GM12878 (cell line): Measurements from ENCODE around the gene ADAT3. TPM values are rescaled to one million over a fixed set of nuclear protein-coding genes. Genes with fewer than 3 reads are reported as not detected.

Experiments
- ATAC-seq: fragments of 200-7000 bp; cut with Tn5 transposase; 3 replicates; pipeline ENCODE4 v1.9.1; 2020; ENCODE audit warnings: mild to moderate bottlenecking, moderate library complexity
- BruUV-seq: library from RNA; stranded (reverse); fragments of 400-500 nt; replicated peaks from 2 replicates; lab custom pipeline; 2021; lab: Mats Ljungman, UMichigan
- CTCF ChIA-PET: fragments of 300-600 bp; sonication (Branson Sonifier 250); formaldehyde crosslinking; extraction: SDS; loops from one replicate; lab custom pipeline; 2021; ENCODE audit warnings: inconsistent platforms; lab: Yijun Ruan, JAX
- POLR2A ChIA-PET: fragments of 350-600 bp; formaldehyde crosslinking; extraction: SDS; loops from one replicate; lab custom pipeline; 2021; ENCODE audit warnings: inconsistent platforms; lab: Charles Lee
- RAD21 ChIA-PET: fragments of 300-600 bp; sonication (Branson Sonifier 250); formaldehyde crosslinking; loops from one replicate; lab custom pipeline; 2023; ENCODE audit warnings: antibody characterized with exemption; ENCODE audit not compliant: unreplicated experiment; lab: Charles Lee
- SMC1A ChIA-PET: fragments of 300-600 bp; sonication (Branson Sonifier 250); formaldehyde crosslinking; loops from one replicate; lab custom pipeline; 2023; ENCODE audit not compliant: unreplicated experiment, uncharacterized antibody; lab: Charles Lee
- DNase-seq: peaks from one replicate; pipeline ENCODE4 v3.0.0-alpha.2; 2011; ENCODE audit warnings: low read depth, low spot score
- FAIRE-seq: peaks from 3 replicates; lab custom pipeline; 2011; peaks lifted over from hg19 to GRCh38; lab: Jason Lieb, UNC
- H2AFZ ChIP-seq: 2 replicates; pipeline ENCODE4 v1.6.0; 2011; ENCODE audit warnings: low read depth, low read length, control low read depth; ENCODE audit not compliant: control insufficient read depth
- H3K27ac ChIP-seq: 2 replicates; pipeline ENCODE4 v1.5.1; 2011; ENCODE audit warnings: control low read depth; ENCODE audit not compliant: control insufficient read depth, insufficient read depth
- H3K27me3 ChIP-seq, 2 experiments: replicated peaks in 1 of 2; 2 replicates each; pipeline versions ENCODE4 v1.6.0 to v1.6.1; 2011; ENCODE audit warnings: low read length in 1 of 2; ENCODE audit not compliant: control insufficient read depth in 2 of 2, insufficient read depth in 2 of 2
- H3K36me3 ChIP-seq, 2 experiments: 2 replicates each; pipeline ENCODE4 v1.5.1; 2011; ENCODE audit warnings: low read length in 1 of 2; ENCODE audit not compliant: control insufficient read depth in 2 of 2, insufficient read depth in 2 of 2
- H3K4me1 ChIP-seq: 2 replicates; pipeline ENCODE4 v1.6.1; 2011; ENCODE audit warnings: mild to moderate bottlenecking, low read length, moderate library complexity, mixed read lengths; ENCODE audit not compliant: control insufficient read depth, insufficient read depth
- H3K4me2 ChIP-seq: 2 replicates; pipeline ENCODE4 v1.6.0; 2011; ENCODE audit warnings: control low read depth; ENCODE audit not compliant: control insufficient read depth, insufficient read depth
- H3K4me3 ChIP-seq: fragments of 200-600 bp; sonication (generic); 2 replicates; pipeline ENCODE4 v1.5.1; 2016
- H3K79me2 ChIP-seq: 2 replicates; pipeline ENCODE4 v1.6.0; 2011; ENCODE audit warnings: low read length; ENCODE audit not compliant: control insufficient read depth, insufficient read depth
- H3K9ac ChIP-seq: 2 replicates; pipeline ENCODE4 v1.8.0; 2011; ENCODE audit warnings: low read length, control low read depth, mixed read lengths; ENCODE audit not compliant: control insufficient read depth, insufficient read depth
- H3K9me3 ChIP-seq: replicated peaks from 3 replicates; pipeline ENCODE4 v1.5.1; 2011; ENCODE audit warnings: mild to moderate bottlenecking, low read length; ENCODE audit not compliant: control insufficient read depth, insufficient read depth
- H4K20me1 ChIP-seq: 2 replicates; pipeline ENCODE4 v1.6.0; 2011; ENCODE audit not compliant: control insufficient read depth, insufficient read depth
- CEBPB ChIP-seq, 2 experiments: fragments of 150-350 bp in 1 of 2; IDR thresholded peaks; 2 replicates each; pipeline ENCODE4 v1.6.1; 2012 to 2014; ENCODE audit warnings: low read depth in 2 of 2, low read length in 2 of 2, borderline replicate concordance in 1 of 2, inconsistent platforms in 1 of 2
- ETV6 ChIP-seq, 2 experiments: fragments of 450-650 bp in 1 of 2; IDR thresholded peaks in 1 of 2; conservative IDR thresholded peaks in 1 of 2; 2 replicates each; pipeline ENCODE4 v1.6.1; 2014; ENCODE audit warnings: antibody characterized with exemption in 1 of 2, borderline replicate concordance in 1 of 2, low read depth in 1 of 2, mild to moderate bottlenecking in 1 of 2, moderate library complexity in 1 of 2
- FOS ChIP-seq: IDR thresholded peaks from 3 replicates; pipeline ENCODE4 v1.6.1; 2011; ENCODE audit warnings: borderline replicate concordance; ENCODE audit not compliant: insufficient read length; ENCODE audit errors: extremely low read depth
- MEF2A ChIP-seq: IDR thresholded peaks from 2 replicates; pipeline ENCODE4 v1.6.1; 2011; ENCODE audit warnings: low read depth, mild to moderate bottlenecking, low read length, moderate library complexity; ENCODE audit not compliant: insufficient read depth
- NFIC ChIP-seq: IDR thresholded peaks from 2 replicates; pipeline ENCODE4 v1.6.1; 2012; ENCODE audit warnings: low read depth, mild to moderate bottlenecking, inconsistent platforms, low read length, moderate library complexity
- NFYB ChIP-seq: IDR thresholded peaks from 2 replicates; pipeline ENCODE4 v1.6.1; 2011; ENCODE audit warnings: low read depth, mild to moderate bottlenecking, low read length, improper control_type of control experiment, moderate library complexity; ENCODE audit not compliant: insufficient read depth
- PAX5 ChIP-seq: IDR thresholded peaks from 2 replicates; pipeline ENCODE4 v1.6.1; 2011; ENCODE audit warnings: low read depth, low read length, borderline replicate concordance
- PKNOX1 ChIP-seq: fragments of 450-650 bp; IDR thresholded peaks from 2 replicates; pipeline ENCODE4 v1.6.1; 2016; ENCODE audit warnings: mild to moderate bottlenecking
- RB1 ChIP-seq: fragments of 450-650 bp; formaldehyde crosslinking; IDR thresholded peaks from 2 replicates; pipeline ENCODE4 v1.6.1; 2017; ENCODE audit warnings: mild to moderate bottlenecking, borderline replicate concordance
- ZBTB11 ChIP-seq: fragments of 450-650 bp; formaldehyde crosslinking; IDR thresholded peaks from 2 replicates; pipeline ENCODE4 v1.5.0; 2022; ENCODE audit warnings: mild to moderate bottlenecking, missing genetic modification characterization
- ZSCAN29 ChIP-seq: fragments of 450-650 bp; IDR thresholded peaks from 2 replicates; pipeline ENCODE4 v1.6.1; 2017; ENCODE audit warnings: mild to moderate bottlenecking, moderate library complexity
- WGBS: methylation state at CpG from one replicate; pipeline ENCODE4 v1.1.6; 2016; ENCODE audit warnings: low lambda C conversion rate; ENCODE audit not compliant: insufficient replicate concordance, insufficient coverage; ENCODE audit errors: missing lambda C conversion rate; 5-methylcytosine and 5-hydroxymethylcytosine counted together
- in situ Hi-C: fragments of 300-500 bp; cut with MboI; formaldehyde crosslinking; loops from 9 replicates; pipeline ENCODE4 v1.14.3; 2018; ENCODE audit warnings: mixed read lengths
- intact Hi-C: fragments of 100-400 bp; cut with micrococcal nuclease; formaldehyde crosslinking; loops from one replicate; pipeline ENCODE4 v1.14.2; 2022; ENCODE audit not compliant: unreplicated experiment
- polyA plus RNA-seq, 11 experiments: library from polyadenylated mRNA; depleted of rRNA in 4 of 11; unstranded in 6 of 11; stranded (reverse) in 5 of 11; fragments of >200 nt; fragmentation: Nextera tagmentation in 4 of 11; fragmentation: Illumina TruSeq in 1 of 11; extraction: Ambion mirVana in 4 of 11; extraction: Trizol in 1 of 11; gene quantifications; 1 replicate in 1 of 11; 2 replicates in 10 of 11; pipeline versions ENCODE4 v1.2.1 to v1.2.3, GENCODE V29; 2011 to 2016; ENCODE audit warnings: inconsistent platforms in 2 of 11, missing spikeins in 2 of 11, low read depth in 1 of 11
- total RNA-seq, 4 experiments: library from RNA; depleted of rRNA in 3 of 4; stranded (reverse); fragments of >200 nt in 3 of 4; fragmentation: Illumina TruSeq in 1 of 4; extraction: Trizol in 1 of 4; gene quantifications; 2 replicates each; pipeline versions ENCODE4 v1.2.1 to v1.2.3, GENCODE V29; 2013 to 2021

ADAT3 gene
- total and polyA plus RNA-seq, 10 of the 15 experiments (the other 5 are each of a cell fraction or from before 2014, with no cell fraction given) = 0.27 to 11.8 (median 7.7) TPM; not detected in 3

GRCh38 chr19:1931445-1931844 is 26.2 kb downstream of the ADAT3 start (continued):
- TF ChIP-seq ZBTB11 (CRISPR knock-in tag) = no peak
- no peak for TF ChIP-seq RB1
- TF ChIP-seq ETV6 (conservative IDR thresholded peaks at IDR 0.05 in 1 of 2, IDR thresholded peaks at IDR 0.05 in 1 of 2; ENCODE audit: borderline replicate concordance in 1 of 2, low read depth in 1 of 2) = no peak
- no peak for TF ChIP-seq NFIC
- no peak for TF ChIP-seq ZSCAN29
- no peak for TF ChIP-seq CEBPB (IDR thresholded peaks at IDR 0.05; ENCODE audit: borderline replicate concordance in 1 of 2, low read depth in 2 of 2, low read length in 2 of 2)

- ChIA-PET CTCF (interaction anchor here (0.5 to 1.7 kb wide), 3 partner anchors 10 to 35 kb away, joined by 3 to 9 read pairs (median 5); no protein-coding TSS in a partner anchor), RAD21 (interaction anchor here (0.6 kb wide), 2 partner anchors 63 to 1144 kb away, joined by 3 to 4 read pairs; no protein-coding TSS in a partner anchor), SMC1A (interaction anchor here (0.6 kb wide), 1 partner anchor 84 kb away, joined by 3 read pairs; no protein-coding TSS in a partner anchor), POLR2A (interaction anchor here (0.6 to 1.5 kb wide), 5 partner anchors 10 to 131 kb away, joined by 3 to 5 read pairs (median 3); no protein-coding TSS in a partner anchor)
- no peak overlapping the region for H3K27ac ChIP-seq
- WGBS = 70% methylated on average over 8 of the region's 8 CpGs
- DNase-seq = no peak
- H3K4me1 ChIP-seq = peaks cover 8% of the 10 kb centered on the region
- no peaks in the 10 kb centered on the region for H4K20me1 ChIP-seq
- FAIRE-seq = no peak
- in situ Hi-C loops (no loop called here), intact Hi-C loops (no loop called here)
- TF ChIP-seq PAX5 = no peak
- TF ChIP-seq MEF2A = no peak
- TF ChIP-seq FOS = no peak
- TF ChIP-seq NFYB = no peak
- TF ChIP-seq PKNOX1 = no peak
- peaks cover 3% of the 10 kb centered on the region; the same call in 1 of the 3 replicates for H3K9me3 ChIP-seq
- no peaks in the 10 kb centered on the region for H3K79me2 ChIP-seq
- no peak overlapping the region for H2AFZ ChIP-seq
- H3K9ac ChIP-seq = no peak overlapping the region
- no peak for ATAC-seq
- H3K27me3 ChIP-seq = no peaks in the 10 kb centered on the region
- no peak overlapping the region for H3K4me3 ChIP-seq
- H3K36me3 ChIP-seq = no peaks in the 10 kb centered on the region
- H3K4me2 ChIP-seq = no peak overlapping the region
- no TSS peak for BruUV-seq
Observed at GRCh38 chr19:1932395-1932794, 27.2 kb downstream of the ADAT3 start.
